WERI-Rb-1 (cell line): Measurements from ENCODE around the gene SENP6.
"Not testable (repeated sequence)": the region's sequence is repeated elsewhere in the genome, so short reads cannot be mapped to it uniquely, and the experiment has no call there.

ENCODE experiments used
- DNase-seq: peaks from one replicate; pipeline ENCODE4 v3.0.0-alpha.2; 2020
- H3K27ac ChIP-seq: fragments of 250-450 bp; sonication (Bioruptor Pico); 2 replicates; pipeline ENCODE4 v1.5.1; 2020; ENCODE audit warnings: mild to moderate bottlenecking, moderate library complexity
- H3K27me3 ChIP-seq: fragments of 250-450 bp; sonication (Bioruptor Pico); 2 replicates; pipeline ENCODE4 v1.5.1; 2021; ENCODE audit warnings: mild to moderate bottlenecking, low read depth, moderate library complexity; ENCODE audit not compliant: insufficient read depth, severe bottlenecking
- H3K36me3 ChIP-seq: fragments of 250-450 bp; sonication (Bioruptor Pico); 2 replicates; pipeline ENCODE4 v1.5.1; 2020; ENCODE audit warnings: mild to moderate bottlenecking, moderate library complexity
- H3K4me3 ChIP-seq: 2 replicates; pipeline ENCODE4 v1.5.1; 2011; ENCODE audit warnings: low read depth, mild to moderate bottlenecking, control low read depth, low read length
- H3K9me3 ChIP-seq: fragments of 250-450 bp; sonication (Bioruptor Pico); 2 replicates; pipeline ENCODE4 v1.5.1; 2021; ENCODE audit warnings: mild to moderate bottlenecking, moderate library complexity; ENCODE audit not compliant: severe bottlenecking
- TF ChIP-seq, protein P1 (sequence below): IDR thresholded peaks from 2 replicates; pipeline ENCODE4 v1.5.1; 2011; ENCODE audit warnings: low read depth, mild to moderate bottlenecking, control low read depth, inconsistent platforms, low read length

The SENP6 gene

DNA sequence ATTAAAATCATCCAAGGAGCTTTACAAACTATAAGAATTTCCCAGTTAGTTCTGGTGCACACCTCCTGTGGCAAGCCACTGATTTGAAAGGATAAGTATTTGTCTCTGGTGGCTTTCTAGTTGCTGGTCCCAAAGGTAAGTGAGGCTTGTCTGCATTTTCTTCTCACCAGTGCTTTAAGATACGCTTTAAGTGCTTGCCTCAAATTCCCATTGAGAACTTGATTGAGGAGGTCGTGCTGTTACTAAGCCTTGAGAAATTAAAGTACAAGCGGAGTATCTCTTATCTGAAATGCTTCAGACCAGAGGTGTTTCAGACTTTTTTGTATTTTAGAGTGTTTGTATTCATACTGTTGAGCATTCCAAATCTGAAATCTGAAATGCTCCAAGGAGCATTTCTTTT is 117.5 kb downstream of the SENP6 start:
- Histone ChIP-seq H3K36me3 (peaks cover 7% of the 10 kb centered on the region), H3K27ac (no peak overlapping the region), H3K27me3 (no peaks in the 10 kb centered on the region), H3K4me3 (no peak overlapping the region), H3K9me3 (no peaks in the 10 kb centered on the region)
- no peak for DNase-seq
- TF ChIP-seq, protein P1, sequence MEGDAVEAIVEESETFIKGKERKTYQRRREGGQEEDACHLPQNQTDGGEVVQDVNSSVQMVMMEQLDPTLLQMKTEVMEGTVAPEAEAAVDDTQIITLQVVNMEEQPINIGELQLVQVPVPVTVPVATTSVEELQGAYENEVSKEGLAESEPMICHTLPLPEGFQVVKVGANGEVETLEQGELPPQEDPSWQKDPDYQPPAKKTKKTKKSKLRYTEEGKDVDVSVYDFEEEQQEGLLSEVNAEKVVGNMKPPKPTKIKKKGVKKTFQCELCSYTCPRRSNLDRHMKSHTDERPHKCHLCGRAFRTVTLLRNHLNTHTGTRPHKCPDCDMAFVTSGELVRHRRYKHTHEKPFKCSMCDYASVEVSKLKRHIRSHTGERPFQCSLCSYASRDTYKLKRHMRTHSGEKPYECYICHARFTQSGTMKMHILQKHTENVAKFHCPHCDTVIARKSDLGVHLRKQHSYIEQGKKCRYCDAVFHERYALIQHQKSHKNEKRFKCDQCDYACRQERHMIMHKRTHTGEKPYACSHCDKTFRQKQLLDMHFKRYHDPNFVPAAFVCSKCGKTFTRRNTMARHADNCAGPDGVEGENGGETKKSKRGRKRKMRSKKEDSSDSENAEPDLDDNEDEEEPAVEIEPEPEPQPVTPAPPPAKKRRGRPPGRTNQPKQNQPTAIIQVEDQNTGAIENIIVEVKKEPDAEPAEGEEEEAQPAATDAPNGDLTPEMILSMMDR: no peak

DNA sequence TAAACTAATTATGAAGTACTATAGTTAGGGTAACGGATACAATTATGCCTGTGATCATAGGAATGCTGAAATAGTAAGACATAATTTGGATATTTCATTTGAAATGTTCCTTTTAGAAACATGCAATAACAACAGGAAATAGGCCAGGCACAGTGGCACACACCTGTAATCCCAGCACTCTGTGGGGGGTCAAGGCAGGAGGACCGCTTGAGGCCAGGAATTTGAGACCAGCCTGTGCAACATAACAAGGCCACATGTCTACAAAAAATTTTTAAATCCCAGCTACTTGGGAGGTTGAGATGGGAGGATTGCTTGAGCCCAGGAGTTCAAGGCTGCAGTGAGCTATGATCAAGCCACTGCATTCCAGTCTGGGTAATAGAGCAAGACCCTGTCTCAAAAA is 121.7 kb downstream of the SENP6 start:
- no peaks in the 10 kb centered on the region for H3K27me3 ChIP-seq
- no peak overlapping the region for H3K27ac ChIP-seq
- DNase-seq: no peak
- H3K9me3 ChIP-seq: no peaks in the 10 kb centered on the region
- TF ChIP-seq, protein P1: no peak
- no peaks in the 10 kb centered on the region for H3K36me3 ChIP-seq
- H3K4me3 ChIP-seq: no peak overlapping the region

DNA sequence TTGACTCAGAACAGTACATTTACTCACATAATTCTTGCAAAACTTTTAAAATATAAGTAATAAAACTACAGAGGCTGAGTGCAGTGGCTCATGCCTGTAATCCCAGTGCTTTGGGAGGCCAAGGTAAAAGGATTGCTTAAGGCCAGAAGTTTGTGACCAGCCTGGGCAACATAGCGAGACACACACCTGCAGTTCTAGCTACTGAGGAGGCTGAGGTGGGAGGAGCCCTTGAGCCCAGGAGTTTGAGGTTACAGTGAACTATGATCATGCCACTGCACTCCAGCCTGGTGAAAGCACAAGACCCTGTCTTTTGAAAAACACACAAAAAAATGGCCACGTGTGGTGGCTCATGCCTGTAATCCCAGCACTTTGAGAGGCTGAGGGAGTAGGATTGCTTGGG is 125.5 kb downstream of the SENP6 start:
- Histone ChIP-seq H3K36me3 (no peaks in the 10 kb centered on the region), H3K4me3 (no peak overlapping the region), H3K9me3 (no peaks in the 10 kb centered on the region), H3K27ac (no peak overlapping the region), H3K27me3 (no peaks in the 10 kb centered on the region)
- TF ChIP-seq, protein P1: no peak
- DNase-seq: no peak

DNA sequence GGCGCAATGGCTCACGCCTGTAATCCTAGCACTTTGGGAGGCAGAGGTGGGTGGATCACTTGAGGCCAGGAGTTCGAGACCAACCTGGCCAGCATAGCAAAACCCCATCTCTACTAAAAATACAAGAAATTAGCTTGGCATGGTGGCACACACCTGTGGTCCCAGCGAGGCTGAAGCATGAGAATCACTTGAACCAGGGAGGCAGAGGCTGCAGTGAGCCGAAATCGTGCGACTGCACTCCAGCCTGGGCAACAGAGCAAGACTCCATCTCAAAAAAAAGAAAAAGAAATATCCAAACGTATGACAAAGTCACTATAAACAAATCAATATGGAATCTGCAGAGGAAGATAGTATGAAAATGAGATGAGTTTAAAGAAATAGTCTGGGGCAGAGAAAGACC is 129.3 kb downstream of the SENP6 start:
- H3K36me3 ChIP-seq, DNase-seq, H3K27ac ChIP-seq, H3K9me3 ChIP-seq, H3K27me3 ChIP-seq, H3K4me3 ChIP-seq: not testable (repeated sequence)

DNA sequence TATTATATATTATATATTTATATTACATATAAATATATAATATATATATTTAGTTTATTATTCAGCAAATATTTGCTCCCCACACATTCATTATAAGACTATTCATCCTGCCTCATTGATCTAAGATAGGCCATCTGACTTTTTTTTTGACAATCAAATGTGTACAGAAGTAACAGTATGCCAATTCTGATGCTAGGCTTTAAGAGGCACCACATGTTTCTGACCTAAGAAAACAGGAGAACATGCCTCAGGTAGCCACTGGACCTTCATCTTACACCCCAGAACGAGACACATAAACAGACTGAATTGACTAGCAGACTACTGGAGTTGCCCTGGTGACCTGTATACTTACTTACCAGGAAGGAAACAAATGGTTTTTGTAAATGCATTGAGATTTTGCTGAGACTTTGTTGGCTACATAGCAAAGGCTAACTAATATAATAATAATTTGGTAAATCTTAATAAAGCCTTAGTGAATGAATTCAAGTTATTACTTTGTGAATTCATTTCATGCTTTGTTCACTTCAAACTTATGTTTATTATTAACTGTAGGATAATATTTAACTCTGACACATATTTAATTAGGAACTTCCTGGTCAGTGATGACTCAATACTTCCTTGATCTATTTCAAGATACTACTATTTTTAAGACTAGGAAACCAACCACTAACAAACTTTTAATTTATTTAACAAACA is 134.0 kb downstream of the SENP6 start:
- H3K27ac ChIP-seq: no peak overlapping the region
- TF ChIP-seq, protein P1: no peak
- DNase-seq: no peak
- H3K9me3 ChIP-seq: no peaks in the 10 kb centered on the region
- H3K4me3 ChIP-seq: no peak overlapping the region
- no peaks in the 10 kb centered on the region for H3K27me3 ChIP-seq
- H3K36me3 ChIP-seq: no peaks in the 10 kb centered on the region

DNA sequence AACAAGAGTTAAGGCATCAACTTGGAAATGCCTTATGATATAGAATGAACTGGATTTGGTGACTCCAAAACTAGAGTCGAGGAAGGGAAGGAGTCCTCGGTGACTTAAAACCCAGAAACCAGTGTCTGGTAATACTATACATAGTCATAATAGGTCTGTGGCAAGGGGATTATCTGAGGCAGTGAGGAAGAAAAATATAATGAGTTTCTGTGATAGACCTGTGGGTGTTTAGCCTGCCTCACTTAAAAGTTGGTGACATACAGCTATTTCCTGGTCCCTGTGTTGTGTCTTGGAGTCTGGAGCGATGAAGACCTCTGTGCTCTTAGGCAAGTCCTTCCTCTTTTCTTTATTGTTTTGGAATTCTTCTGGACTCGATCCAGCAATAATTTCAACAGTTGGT is 142.3 kb downstream of the SENP6 start:
- Histone ChIP-seq H3K36me3 (no peaks in the 10 kb centered on the region), H3K27ac (no peak overlapping the region), H3K9me3 (no peaks in the 10 kb centered on the region), H3K4me3 (no peak overlapping the region), H3K27me3 (no peaks in the 10 kb centered on the region)
- TF ChIP-seq, protein P1: no peak
- DNase-seq: no peak
